RPMI7951 (cell line): ENCODE data around the gene TP53I13. TPM values are rescaled to one million over a fixed set of nuclear protein-coding genes. Genes with fewer than 3 reads are reported as not detected.
"Not testable (repeated sequence)": the region's sequence is repeated elsewhere in the genome, so short reads cannot be mapped to it uniquely, and the experiment has no call there.

Experiments
- DNase-seq: peaks from one replicate; pipeline ENCODE4 v3.0.0-alpha.2; 2012; ENCODE audit warnings: low read depth
- total RNA-seq: library from RNA; depleted of rRNA; stranded (reverse); fragments of >200 nt; shearing (Covaris generic); gene quantifications from 2 replicates; pipeline ENCODE4 v1.2.3, GENCODE V29; 2014; rRNA removed

TP53I13 gene
- total RNA-seq: 29.3 and 42.1 TPM in 2 replicates

DNA sequence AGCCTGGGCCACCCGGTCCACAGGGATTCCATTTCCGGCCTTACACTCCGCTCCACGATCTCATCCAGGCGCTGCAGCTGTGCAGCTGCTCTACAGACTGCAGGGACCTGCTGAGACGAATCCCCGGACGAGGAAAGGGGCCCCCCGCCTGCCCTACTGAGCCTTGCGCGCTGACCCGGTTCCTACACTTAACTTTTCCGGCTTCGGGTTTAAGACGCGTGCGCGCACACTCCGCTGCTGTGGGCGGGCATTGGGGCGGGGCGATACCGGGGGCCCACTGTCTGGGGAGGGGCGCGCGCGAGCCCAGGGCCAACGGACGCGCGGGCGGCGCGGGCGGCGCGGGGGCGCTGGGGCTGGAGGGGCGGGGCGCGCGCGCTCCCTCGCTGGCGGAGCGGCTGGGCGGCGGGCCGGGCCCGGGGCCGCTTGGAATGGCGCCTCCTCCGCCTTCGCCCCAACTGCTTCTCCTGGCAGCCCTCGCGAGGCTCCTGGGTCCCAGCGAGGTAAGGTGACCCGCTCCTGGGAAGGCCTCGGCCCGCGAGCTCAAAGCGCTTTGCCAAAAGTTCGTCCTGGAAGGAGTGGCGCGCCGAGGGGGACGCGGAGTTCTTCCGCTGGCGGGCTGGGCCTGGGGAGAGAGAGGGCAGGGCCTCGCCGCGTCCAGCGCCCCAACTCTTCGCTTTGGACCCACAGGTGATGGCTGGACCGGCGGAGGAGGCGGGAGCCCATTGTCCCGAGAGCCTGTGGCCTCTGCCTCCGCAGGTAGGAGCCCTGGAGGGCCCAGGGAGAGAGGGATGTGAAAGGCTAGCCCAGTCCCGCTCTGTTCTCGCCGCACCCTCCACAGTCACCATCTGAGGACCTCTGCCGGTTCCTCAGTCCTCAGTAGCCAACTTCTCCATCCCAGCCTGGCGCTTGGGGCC is at the start of gene TP53I13:
Gene TP53I13 (plus strand): TSS at position 371 of the 914 bp plus-strand sequence. CDS start 58 bp downstream, at position 429.
- peak; percentile 80 for DNase-seq

DNA sequence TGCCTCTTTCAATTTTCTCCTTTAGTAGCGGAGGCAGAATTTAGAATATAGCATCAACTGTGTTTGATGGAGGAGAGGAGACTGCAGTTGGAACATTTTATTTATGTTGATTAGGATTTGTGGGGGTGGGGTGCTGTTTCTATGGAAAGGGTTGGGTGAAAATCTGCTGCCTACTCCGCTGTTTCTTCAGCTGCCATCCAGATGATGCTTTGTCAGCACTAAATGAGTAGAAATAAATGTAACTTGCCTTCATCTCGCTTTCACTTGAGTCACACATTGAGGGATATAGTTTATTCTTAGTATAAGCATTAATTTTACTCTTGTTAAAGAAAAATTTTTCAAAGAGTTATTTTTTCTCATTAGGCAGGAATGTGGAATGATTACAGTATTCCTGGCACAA is 43.8 kb upstream of the TP53I13 start:
- DNase-seq: no peak

DNA sequence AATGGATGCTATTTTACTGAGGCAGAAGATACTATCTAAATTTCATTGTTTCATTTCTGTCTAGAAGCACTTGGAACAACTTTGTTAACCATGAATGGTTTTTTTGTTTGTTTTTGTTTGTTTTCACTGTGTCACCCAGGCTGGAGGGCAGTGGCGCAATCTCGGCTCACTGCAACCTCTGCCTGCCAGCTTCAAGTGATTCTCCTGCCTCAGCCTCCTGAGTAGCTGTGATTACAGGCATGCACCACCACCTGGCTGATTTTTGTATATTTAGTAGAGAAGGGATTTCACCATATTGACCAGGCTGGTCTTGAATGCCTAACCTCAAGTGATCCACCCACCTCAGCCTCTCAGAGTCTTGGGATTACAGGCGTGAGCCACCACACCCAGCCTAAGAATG is 42.2 kb upstream of the TP53I13 start:
- no peak for DNase-seq

DNA sequence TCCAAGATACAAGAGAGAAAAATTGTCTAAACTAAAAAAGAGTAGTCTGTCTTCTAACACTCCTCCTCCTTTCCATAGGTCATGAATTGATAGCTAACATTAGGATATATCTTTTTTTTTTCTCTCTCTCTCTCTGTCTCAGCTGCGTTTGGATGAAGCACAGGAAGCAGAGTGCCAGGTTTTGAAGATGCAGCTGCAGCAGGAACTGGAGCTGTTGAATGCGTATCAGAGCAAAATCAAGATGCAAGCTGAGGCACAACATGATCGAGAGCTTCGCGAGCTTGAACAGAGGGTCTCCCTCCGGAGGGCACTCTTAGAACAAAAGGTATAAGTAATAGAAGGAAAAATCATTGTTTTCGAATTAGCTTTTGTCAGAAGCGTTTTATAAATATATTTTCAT is 34.5 kb upstream of the TP53I13 start:
- DNase-seq: no peak

GRCh38 chr17:29544066-29544465 is 24.4 kb upstream of the TP53I13 start:
- no peak for DNase-seq

- DNase-seq: no peak
Observed at GRCh38 chr17:29546085-29546484, 22.4 kb upstream of the TP53I13 start.

GRCh38 chr17:29546830-29547229 is 21.7 kb upstream of the TP53I13 start:
- no peak for DNase-seq

GRCh38 chr17:29549177-29549923 is 19.2 kb upstream of the TP53I13 start:
- peak; percentile 53 for DNase-seq

DNA sequence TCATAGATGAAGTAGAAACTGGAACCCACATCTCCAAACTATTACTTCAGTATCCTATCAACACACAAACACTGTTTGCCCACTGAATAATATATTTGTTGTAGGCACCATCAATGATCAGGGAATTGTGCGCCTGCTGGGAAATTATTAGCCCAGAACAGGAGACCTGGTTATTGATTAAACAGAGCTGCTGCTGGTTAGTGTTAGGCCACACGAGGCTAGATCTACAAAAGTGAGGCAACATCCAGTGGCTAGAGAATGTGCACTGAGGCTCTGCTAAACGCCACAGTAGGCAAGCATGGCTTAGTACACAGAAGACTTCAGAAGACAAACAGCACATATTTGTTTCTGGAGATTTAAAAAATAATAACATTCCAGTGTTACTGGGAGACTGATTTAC is 12.7 kb upstream of the TP53I13 start:
- no peak for DNase-seq

GRCh38 chr17:29557085-29557738 is 11.3 kb upstream of the TP53I13 start:
- DNase-seq: no peak

- no peak for DNase-seq
Observed at GRCh38 chr17:29557739-29558116, 10.8 kb upstream of the TP53I13 start.

GRCh38 chr17:29558139-29558538 is 10.4 kb upstream of the TP53I13 start:
- DNase-seq: not testable (repeated sequence)

- DNase-seq: no peak
Observed at GRCh38 chr17:29559640-29560039, 8.9 kb upstream of the TP53I13 start.

DNA sequence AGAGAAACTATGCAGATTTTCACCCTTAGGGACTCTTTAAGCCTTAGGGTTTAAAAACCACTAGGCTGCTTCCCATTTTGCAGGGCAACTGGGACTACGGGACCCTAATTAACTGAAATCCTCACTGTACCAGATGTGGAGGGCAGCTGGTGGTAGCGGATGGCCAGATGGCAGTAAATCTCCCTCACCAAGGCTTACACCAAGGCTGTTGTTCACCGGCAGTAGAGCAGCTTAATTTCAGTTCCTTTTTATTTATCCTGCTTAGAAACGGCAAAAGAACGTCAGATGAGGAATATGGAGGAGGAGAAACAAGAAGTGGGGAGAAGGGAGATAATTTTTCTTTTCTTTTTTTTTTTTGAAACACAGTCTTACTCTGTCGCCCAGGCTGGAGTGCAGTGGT is 8.2 kb upstream of the TP53I13 start:
- no peak for DNase-seq

GRCh38 chr17:29561554-29562517 is 6.7 kb upstream of the TP53I13 start:
- no peak for DNase-seq

DNA sequence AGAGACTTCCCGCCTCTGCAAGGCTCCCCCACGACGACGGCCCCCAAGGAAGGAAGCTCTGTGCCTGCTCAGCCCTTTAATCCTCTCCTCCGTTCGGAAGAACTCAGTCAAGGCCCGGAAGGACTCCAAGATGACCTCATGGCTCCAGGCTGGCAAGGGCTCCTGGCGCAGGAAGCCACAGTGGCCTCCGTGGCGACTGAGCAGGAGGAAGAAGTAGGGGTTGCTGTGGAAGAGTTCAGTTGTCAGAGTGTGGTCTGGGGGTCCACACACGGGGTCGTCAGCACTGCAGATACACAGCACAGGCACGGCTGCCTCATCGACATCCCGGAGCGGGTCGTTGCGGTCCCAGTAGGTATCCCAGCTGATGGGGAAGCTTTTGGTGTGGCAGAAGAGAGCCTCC is 5.9 kb upstream of the TP53I13 start:
- DNase-seq: no peak

GRCh38 chr17:29563816-29564215 is 4.7 kb upstream of the TP53I13 start:
- DNase-seq: no peak

- DNase-seq: no peak
Observed at GRCh38 chr17:29565643-29566472, 2.6 kb upstream of the TP53I13 start.

- peak; percentile 52 for DNase-seq
Observed at GRCh38 chr17:29566473-29567303, 1.8 kb upstream of the TP53I13 start, which contains the start of gene ABHD15. Gene ABHD15, minus strand, starts transcription at chr17:29567037. Its CDS starts 71 bp downstream, at chr17:29566966.

DNA sequence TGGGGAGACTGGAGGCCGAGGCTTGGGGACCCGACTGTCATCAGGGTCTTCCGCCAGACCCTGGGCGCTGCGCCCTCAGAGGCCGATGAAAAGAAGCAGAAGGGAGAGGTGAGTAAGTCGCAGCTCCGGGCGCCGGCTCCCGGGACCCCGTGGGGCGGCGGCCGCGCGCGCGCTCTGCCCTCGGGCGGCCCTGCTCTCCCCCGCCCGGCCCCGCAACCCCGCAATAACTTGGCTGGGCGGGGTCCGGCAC is 1.3 kb upstream of the TP53I13 start:
- no peak for DNase-seq
